ENCODE measurements around the gene PTBP3. TPM values are rescaled to one million over a fixed set of nuclear protein-coding genes. Genes with fewer than 3 reads are reported as not detected.
A peak's percentile ranks its signal among the peaks of the same experiment; 100 is the strongest.

Gene PTBP3
- total and polyA plus RNA-seq, 2 of the 13 experiments (the other 11 are each of a cell fraction or from before 2014, with no cell fraction given) = 52.8 to 61.1 TPM

DNA sequence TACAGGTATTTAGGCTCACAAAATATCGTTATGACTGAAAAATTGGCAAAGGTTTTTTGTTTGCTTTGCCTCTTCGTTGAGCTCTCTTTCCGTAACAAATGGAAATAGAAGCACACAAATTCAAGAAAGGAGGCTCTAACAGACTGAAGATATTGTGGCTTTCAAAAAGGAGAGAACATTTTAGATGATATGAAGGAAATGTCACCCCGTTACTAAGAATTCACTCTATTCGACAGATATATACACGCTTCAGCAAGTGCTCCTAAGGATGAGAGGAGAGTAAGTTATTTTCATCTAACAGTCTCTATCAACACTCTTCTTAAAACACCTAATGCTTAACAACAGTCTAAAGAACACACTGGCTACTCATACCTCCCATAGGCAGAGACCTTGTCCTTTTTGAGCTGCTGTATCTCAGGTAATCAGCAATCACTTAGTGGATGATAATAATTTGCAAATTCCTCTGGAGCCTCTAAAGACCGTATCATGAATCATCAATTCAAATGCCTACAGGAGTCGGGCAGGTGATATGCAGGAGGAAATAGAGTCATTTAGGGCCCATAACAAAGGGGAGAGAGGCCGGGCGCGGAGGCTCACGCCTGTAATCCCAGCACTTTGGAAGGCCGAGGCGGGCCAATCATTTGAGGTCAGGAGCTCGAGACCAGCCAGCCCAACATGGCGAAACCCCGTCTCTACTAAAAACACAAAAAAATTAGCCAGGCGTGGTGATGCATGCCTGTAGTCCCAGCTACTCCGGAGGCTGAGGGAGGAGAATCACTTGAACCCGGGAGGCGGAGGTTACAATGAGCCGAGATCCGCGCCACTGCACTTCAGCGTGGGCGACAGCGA is 45.1 kb upstream of the PTBP3 start:
- Histone ChIP-seq H3K27ac (ENCODE audit: extremely low read length, insufficient read depth, low read length) (peak overlapping the region; percentile 94), H3K27me3 (ENCODE audit: control insufficient read depth in 1 of 2, insufficient read depth in 2 of 2, low read length in 2 of 2) (no peaks in the 10 kb centered on the region; a peak in 1 of 5 replicates), H3K4me2 (ENCODE audit: low read depth, low read length) (peak overlapping the region; percentile 75), H3K4me1 (ENCODE audit: insufficient read depth, low read length) (peaks cover 68% of the 10 kb centered on the region), H3K4me3 (replicated peaks in 1 of 3; ENCODE audit: insufficient read depth in 1 of 3, low read depth in 2 of 3, low read length in 3 of 3) (peak overlapping the region; percentile 66 to 85 (median 78)), H3K9me3 (ENCODE audit: low read length) (no peaks in the 10 kb centered on the region), H4K20me1 (ENCODE audit: insufficient read depth, low read length) (peaks cover 2% of the 10 kb centered on the region), H3K36me3 (replicated peaks in 1 of 2; ENCODE audit: control insufficient read depth in 1 of 2, insufficient read depth in 2 of 2, low read length in 2 of 2) (no peaks in the 10 kb centered on the region; a peak in 1 of 5 replicates), H3K9ac (ENCODE audit: insufficient read depth, low read depth, low read length) (peak overlapping the region; percentile 90), H2AFZ (ENCODE audit: low read length) (no peak overlapping the region), H3K79me2 (ENCODE audit: insufficient read depth, low read length) (peaks cover 70% of the 10 kb centered on the region)
- POLR2A ChIA-PET = interaction anchor here (0.7 to 2.7 kb wide), 16 partner anchors 11 to 386 kb away, joined by 3 to 29 read pairs (median 6); partner anchors contain the start of genes INIP, KIAA1958, PTBP3 and SUSD1
- under 1% methylated on average over 27 of the region's 27 CpGs for WGBS (ENCODE audit: low lambda C conversion rate)
- no peak for DNase-seq (ENCODE audit: low spot score)
- FAIRE-seq = no peak
- no TSS peak for BruUV-seq (replicated peaks)
- CTCF ChIA-PET (ENCODE audit: low intra/inter-chr PET ratio, low total read pairs) = no interaction called here
- intact Hi-C loops (cut with micrococcal nuclease; ENCODE audit: unreplicated experiment) = no loop called here
- no peak for ATAC-seq
- in situ Hi-C loops (cut with HindIII; ENCODE audit: extremely low pct_ligation_motif_present, low pct_unique_long_range_greater_than_20kb) = no loop called here
- TF ChIP-seq, protein P1, sequence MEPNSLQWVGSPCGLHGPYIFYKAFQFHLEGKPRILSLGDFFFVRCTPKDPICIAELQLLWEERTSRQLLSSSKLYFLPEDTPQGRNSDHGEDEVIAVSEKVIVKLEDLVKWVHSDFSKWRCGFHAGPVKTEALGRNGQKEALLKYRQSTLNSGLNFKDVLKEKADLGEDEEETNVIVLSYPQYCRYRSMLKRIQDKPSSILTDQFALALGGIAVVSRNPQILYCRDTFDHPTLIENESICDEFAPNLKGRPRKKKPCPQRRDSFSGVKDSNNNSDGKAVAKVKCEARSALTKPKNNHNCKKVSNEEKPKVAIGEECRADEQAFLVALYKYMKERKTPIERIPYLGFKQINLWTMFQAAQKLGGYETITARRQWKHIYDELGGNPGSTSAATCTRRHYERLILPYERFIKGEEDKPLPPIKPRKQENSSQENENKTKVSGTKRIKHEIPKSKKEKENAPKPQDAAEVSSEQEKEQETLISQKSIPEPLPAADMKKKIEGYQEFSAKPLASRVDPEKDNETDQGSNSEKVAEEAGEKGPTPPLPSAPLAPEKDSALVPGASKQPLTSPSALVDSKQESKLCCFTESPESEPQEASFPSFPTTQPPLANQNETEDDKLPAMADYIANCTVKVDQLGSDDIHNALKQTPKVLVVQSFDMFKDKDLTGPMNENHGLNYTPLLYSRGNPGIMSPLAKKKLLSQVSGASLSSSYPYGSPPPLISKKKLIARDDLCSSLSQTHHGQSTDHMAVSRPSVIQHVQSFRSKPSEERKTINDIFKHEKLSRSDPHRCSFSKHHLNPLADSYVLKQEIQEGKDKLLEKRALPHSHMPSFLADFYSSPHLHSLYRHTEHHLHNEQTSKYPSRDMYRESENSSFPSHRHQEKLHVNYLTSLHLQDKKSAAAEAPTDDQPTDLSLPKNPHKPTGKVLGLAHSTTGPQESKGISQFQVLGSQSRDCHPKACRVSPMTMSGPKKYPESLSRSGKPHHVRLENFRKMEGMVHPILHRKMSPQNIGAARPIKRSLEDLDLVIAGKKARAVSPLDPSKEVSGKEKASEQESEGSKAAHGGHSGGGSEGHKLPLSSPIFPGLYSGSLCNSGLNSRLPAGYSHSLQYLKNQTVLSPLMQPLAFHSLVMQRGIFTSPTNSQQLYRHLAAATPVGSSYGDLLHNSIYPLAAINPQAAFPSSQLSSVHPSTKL (CRISPR knock-in tag; IDR thresholded peaks at IDR 0.05) = no peak
- no peak for TF ChIP-seq ZFP90 (CRISPR knock-in tag; IDR thresholded peaks at IDR 0.05; ENCODE audit: borderline replicate concordance)
- TF ChIP-seq, protein P2, sequence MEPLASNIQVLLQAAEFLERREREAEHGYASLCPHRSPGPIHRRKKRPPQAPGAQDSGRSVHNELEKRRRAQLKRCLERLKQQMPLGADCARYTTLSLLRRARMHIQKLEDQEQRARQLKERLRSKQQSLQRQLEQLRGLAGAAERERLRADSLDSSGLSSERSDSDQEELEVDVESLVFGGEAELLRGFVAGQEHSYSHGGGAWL (CRISPR knock-in tag; IDR thresholded peaks at IDR 0.05) = 0 out of 2 replicates have a peak, but pooled peaks have one; percentile 20
- TF ChIP-seq HMG20A (CRISPR knock-in tag; IDR thresholded peaks at IDR 0.05; ENCODE audit: borderline replicate concordance) = no peak
- TF ChIP-seq ZNF292 (CRISPR knock-in tag; IDR thresholded peaks at IDR 0.05; ENCODE audit: borderline replicate concordance, low read depth) = peak; percentile 24; the same call in 1 of the 2 replicates
- no peak for TF ChIP-seq PBX2 (CRISPR knock-in tag; IDR thresholded peaks at IDR 0.05)
- no peak for TF ChIP-seq RARA (CRISPR knock-in tag; IDR thresholded peaks at IDR 0.05)
- TF ChIP-seq MIER2 (CRISPR knock-in tag; IDR thresholded peaks at IDR 0.05) = no peak
- no peak for TF ChIP-seq ZNF547 (CRISPR knock-in tag; IDR thresholded peaks at IDR 0.05)
- TF ChIP-seq FOXK2 (IDR thresholded peaks at IDR 0.05) = no peak
- no peak for TF ChIP-seq ZFP36 (IDR thresholded peaks at IDR 0.05; ENCODE audit: borderline replicate concordance, low read depth, low read length, partially characterized antibody)
- TF ChIP-seq ZNF747 (CRISPR knock-in tag; IDR thresholded peaks at IDR 0.05; ENCODE audit: borderline replicate concordance) = 0 out of 2 replicates have a peak, but pooled peaks have one; percentile 2
- TF ChIP-seq ARNTL (CRISPR knock-in tag; IDR thresholded peaks at IDR 0.05) = no peak
- no peak for TF ChIP-seq KDM5A (IDR thresholded peaks at IDR 0.05; ENCODE audit: borderline replicate concordance, low read length)
- no peak for TF ChIP-seq PHB2 (IDR thresholded peaks at IDR 0.05; ENCODE audit: partially characterized antibody)
- no peak for TF ChIP-seq ZBTB33 (CRISPR knock-in tag; IDR thresholded peaks at IDR 0.05)
- TF ChIP-seq ZNF629 (CRISPR knock-in tag; conservative IDR thresholded peaks at IDR 0.05) = 0 out of 2 replicates have a peak, but pooled peaks have one; percentile 1
